HG02973 (cell line): ENCODE measurements around the gene ING3.

ENCODE experiments used
- ATAC-seq: cut with Tn5 transposase; IDR thresholded peaks from one replicate; pipeline ENCODE4 v1.9.1; 2021; ENCODE audit warnings: moderate library complexity; ENCODE audit not compliant: unreplicated experiment

Gene ING3

GRCh38 chr7:120988591-120989256, 38.1 kb downstream of the ING3 start, which contains the start of gene CPED1:
Gene CPED1, plus strand, starts transcription at chr7:120988711. Its CDS starts 911 bp downstream, at chr7:120989622.
- peak; percentile 49 for ATAC-seq

- no peak for ATAC-seq
Measured at GRCh38 chr7:120989257-120990220, 39.0 kb downstream of the ING3 start.

- ATAC-seq = no peak
Measured at GRCh38 chr7:120990468-120991118, 40.0 kb downstream of the ING3 start.

GRCh38 chr7:120991161-120991560, 40.6 kb downstream of the ING3 start:
- ATAC-seq = no peak

- no peak for ATAC-seq
Measured at GRCh38 chr7:120991581-120991980, 41.0 kb downstream of the ING3 start.

GRCh38 chr7:120992272-120992964, 41.8 kb downstream of the ING3 start:
- ATAC-seq = no peak

- no peak for ATAC-seq
Measured at GRCh38 chr7:120992965-120993494, 42.5 kb downstream of the ING3 start.

GRCh38 chr7:120993553-120994191, 43.1 kb downstream of the ING3 start:
- ATAC-seq = no peak

GRCh38 chr7:120994512-120995410, 44.2 kb downstream of the ING3 start:
- no peak for ATAC-seq

GRCh38 chr7:120995654-120996053, 45.1 kb downstream of the ING3 start:
- no peak for ATAC-seq

- no peak for ATAC-seq
Measured at GRCh38 chr7:120996333-120996987, 45.9 kb downstream of the ING3 start.

- no peak for ATAC-seq
Measured at GRCh38 chr7:120996988-120997345, 46.4 kb downstream of the ING3 start.

GRCh38 chr7:120997882-120998474, 47.4 kb downstream of the ING3 start:
- no peak for ATAC-seq

- ATAC-seq = no peak
Measured at GRCh38 chr7:120998520-120998919, 47.9 kb downstream of the ING3 start.

- no peak for ATAC-seq
Measured at GRCh38 chr7:120998996-120999565, 48.5 kb downstream of the ING3 start.

- ATAC-seq = no peak
Measured at GRCh38 chr7:121000081-121000983, 49.8 kb downstream of the ING3 start.
